Skin of body (tissue), 2 donors: ENCODE measurements around the gene OSM. TPM values are rescaled to one million over a fixed set of nuclear protein-coding genes. Genes with fewer than 3 reads are reported as not detected.
"Not testable (repeated sequence)": the region's sequence is repeated elsewhere in the genome, so short reads cannot be mapped to it uniquely, and the experiment has no call there.

Experiments used
- DNase-seq: peaks from one replicate; lab custom pipeline; 2025; lab: John Stamatoyannopoulos, UW
- total RNA-seq: library from RNA; depleted of rRNA; stranded (reverse); fragments of >200 nt; gene quantifications from one replicate; pipeline ENCODE4 v1.2.3, GENCODE V29; 2014

Gene OSM
- total RNA-seq, 1 donor from 2014 or later: 1.3 TPM

DNA sequence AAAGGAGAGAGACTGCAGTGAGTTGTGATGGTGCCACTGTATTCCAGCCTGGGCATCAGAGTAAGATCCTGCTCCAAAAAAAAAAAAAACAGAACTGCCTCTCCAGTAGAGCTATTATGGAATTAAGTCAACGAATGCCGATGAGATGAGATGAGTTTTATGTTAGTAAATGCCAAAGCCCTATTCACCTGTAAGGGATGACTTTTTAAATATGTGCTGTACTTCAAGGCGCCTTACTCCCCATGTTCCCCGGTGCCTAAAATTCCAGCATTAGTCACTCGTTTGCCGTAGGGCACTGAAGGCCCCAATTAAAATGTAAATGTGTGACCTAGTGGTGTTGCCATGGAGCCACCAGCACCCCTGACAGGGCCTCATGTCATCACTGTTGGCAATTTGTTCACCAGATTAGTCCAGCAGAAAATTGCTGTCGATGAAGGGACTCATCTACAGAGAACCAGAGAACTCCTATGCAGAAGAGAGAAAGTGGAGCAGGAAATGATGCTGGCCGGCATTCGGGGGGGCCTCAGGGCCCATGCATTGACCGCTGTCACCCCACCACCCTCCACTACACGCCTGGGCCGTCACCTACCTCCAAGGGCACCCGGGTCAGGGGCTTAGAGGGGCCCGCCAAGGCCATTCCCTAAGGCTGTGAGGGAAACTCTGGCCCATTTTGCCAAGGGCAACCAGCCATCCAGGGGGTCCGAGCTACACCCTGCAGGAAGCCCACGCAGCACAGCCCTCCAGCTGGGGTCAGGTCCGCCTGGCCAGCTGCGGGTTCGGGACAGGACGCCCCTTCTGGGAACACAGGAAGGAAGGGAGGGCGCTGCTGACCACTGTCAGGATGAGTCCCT is 37.9 kb downstream of the OSM start:
- no peak for DNase-seq

DNA sequence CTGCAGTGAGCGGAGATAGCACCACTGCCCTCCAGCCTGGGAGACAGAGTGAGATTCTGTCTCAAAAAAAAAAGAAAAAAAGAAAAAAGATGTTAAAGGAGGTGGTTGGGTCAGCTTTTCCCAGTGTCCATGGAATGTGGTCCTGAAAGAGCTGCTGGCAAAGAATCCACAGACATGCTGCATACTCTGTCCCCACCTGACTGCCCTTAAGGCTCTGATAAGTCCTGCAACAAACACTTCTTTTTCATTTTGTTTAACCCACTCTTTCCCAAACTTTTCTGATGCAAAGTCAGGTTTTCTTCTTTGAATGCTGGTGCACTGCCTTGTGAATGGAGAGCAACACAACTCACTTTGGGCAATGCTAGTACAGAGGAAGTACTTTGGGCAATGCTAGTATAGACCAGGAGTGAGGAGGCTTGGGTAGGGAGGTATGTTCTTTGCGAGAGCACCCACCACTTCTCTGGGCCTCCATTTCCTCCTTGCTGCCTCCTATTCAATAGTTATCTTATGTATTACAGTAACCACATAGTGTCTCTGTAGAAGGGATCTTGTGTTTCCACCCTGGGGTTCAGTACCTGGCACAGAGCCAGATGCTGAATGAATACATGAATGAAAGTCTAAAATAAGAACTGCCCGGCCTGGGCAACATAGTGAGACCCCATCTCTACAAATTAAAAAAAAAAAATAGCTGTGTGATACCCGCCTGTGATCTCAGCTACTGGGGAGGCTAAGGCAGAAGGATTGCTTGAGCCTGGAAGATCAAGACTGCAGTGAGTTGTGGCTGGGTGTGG is 39.0 kb downstream of the OSM start:
- DNase-seq: no peak

DNA sequence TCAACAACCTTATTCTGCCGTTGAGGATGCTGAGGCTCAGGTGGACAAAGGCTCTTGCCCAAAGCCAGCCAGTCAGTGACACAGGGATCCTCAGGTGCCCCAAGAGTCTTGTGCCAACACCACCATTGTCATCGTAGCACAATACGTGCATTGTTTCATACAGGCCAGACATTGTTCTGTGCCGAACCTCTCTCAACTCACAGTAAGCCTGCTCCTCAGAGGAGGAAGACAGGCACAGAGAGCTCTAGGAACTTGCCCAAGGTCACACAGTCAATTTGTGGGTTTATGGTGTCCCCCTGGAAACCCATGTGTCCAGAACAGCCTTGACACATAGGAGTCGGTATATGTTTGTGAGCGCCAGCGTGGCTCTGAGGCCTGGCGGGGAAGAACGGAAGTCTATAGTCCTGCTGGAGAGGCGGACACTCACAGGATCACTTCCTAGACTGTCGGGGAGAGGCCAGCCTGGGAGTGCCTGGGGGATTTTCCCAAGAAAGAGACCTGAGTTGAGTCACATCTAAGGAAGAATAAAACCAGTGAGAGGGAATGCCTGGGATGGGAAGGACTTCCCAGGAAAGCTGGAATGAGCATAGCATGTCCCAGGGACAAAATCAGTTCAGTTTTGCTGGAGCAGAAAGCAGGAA is 40.3 kb downstream of the OSM start:
- DNase-seq: no peak

DNA sequence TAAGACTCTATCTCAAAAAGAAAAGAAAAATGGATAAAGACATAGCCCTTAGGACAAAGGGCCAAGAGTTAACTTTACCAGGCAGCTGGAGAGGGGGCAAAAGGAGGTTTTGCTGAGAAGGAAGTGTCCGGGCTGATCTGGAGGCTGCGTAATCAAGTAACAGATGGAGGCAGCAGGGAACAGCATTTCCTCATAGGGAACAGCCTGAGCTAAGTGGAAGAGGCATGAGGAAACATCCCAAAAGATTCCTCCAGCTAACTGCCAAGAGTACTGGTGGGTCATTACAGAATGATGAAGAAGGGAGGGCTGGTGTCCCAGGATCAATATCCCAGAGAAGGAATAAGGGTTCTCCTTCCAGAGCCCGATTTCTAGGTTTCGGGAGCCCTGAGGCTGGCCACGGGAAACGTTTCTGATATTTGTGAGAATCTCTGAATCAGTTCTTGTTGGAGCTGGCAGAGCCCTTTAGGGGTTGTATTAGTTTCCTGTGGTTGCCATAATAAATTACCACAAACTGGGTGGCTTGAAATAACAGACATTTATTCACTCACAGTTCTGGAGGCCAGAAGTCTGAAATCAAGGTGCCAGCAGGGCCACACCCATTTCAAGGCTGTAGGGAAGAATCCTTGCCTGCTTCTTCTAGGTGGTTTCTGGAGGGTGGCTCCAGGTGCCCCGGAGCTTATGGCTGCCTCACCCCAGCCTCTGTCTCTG is 41.3 kb downstream of the OSM start:
- no peak for DNase-seq

DNA sequence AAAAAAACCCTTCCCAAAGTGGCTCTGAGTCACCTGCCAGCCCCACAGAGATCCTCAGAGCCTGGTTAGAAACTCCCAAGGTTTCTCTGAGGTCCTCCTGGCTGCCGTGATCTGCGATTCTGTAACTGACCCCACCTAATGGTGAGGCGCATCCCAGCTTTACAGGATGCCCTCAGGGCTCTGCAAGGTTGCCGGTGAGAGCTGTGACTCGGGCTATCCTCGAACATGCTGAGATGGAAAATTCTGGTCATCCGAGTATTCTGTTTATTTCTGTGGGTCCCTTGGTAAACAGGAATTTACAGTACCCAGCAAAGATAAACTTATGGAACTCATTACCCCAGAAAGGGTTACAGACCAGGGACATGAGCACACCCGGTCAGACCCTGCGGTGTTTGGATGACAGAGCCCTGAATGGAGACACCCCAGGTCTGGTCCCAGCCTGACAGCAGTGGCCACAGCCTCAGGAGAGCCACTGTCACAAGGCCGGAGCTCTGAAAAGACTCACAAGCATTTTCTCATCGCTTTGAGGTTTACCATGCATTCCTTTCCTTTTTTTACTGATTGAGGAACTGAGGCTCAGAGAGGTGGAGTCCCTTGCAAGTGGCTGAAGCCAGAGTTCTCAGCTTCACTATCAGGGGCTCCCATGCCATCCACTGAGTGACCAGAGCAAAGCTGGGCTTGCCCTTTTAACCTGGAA is 42.3 kb downstream of the OSM start:
- no peak for DNase-seq

DNA sequence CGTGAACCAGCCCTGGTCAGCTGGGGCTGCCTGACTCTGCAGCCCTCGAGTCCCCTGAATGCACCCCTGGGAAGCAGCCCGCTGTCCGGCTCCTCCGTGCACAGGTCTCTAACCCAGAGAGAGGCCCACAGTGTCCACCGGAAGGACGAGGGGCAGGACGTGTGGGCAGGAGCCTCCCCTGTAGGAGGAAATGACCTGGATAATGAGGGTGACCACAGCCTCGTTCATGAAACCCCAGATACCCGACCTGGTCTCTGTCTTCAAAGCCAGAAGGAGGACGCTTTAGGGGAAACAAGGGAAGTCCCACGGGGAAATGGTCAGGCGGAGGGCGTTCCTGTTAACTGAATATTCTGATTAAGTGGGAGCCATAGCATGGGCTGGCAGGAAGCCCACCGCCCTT is 43.3 kb downstream of the OSM start:
- no peak for DNase-seq

DNA sequence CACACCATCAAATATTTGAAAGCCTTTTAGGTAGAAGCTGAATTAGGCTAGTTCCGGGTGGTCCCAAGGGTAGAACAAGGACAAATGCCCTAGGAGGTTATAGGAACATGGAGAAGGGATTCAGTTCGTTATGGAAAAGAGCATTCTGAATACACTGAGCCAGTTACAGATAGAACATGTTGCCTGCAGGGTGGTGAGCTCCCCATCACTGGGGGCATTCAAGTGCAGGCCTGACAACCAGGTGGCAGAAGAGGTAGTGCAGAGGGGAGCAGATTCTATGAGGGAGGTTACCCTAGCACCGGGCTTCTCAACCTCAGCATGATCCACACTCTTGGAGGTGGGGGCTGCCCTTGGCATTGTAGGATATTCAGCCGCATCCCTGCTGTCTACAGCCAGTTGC is 44.3 kb downstream of the OSM start:
- DNase-seq: no peak

DNA sequence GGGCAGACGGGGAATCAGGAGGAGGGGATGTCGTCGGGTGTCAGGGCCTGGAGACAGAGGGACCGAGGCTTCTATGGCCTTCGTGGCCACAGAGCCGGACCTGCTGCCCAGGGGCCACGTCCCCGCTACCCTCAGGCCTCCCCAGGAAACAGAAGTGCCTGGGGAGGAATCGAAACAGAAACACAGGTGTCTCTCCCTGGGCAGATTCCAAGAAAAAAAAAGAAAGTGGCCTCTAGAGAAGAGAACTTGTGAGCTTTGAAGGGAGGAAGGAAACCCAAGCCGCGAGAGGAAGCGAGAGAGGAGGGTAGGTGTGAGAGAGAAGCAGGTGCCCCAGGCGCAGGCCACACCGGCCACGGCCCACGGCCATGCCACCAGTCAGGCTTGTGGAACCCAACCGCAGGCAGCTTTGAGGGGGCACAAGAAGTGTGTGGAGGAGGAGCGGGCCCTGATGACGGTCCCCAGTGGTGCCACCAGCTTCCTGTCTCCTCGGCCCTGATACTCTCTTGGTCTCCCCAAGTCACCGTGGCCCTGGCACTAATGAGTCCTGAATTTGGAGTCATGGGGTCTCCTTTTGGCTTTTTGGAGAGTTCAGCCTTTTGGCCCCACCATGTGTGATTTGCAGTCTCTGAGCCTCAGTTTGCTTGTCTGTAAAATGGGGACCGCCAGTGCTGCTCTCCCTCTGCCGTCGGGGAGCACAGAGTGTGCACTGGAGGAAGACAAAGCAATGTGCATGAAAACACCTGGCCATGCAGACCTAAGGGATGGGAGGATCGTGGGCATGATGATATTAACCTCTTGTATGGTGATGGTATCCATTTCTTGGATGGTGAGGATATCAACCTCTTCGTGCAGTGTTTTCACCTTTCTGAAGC is 45.3 kb downstream of the OSM start:
- DNase-seq: no peak

DNA sequence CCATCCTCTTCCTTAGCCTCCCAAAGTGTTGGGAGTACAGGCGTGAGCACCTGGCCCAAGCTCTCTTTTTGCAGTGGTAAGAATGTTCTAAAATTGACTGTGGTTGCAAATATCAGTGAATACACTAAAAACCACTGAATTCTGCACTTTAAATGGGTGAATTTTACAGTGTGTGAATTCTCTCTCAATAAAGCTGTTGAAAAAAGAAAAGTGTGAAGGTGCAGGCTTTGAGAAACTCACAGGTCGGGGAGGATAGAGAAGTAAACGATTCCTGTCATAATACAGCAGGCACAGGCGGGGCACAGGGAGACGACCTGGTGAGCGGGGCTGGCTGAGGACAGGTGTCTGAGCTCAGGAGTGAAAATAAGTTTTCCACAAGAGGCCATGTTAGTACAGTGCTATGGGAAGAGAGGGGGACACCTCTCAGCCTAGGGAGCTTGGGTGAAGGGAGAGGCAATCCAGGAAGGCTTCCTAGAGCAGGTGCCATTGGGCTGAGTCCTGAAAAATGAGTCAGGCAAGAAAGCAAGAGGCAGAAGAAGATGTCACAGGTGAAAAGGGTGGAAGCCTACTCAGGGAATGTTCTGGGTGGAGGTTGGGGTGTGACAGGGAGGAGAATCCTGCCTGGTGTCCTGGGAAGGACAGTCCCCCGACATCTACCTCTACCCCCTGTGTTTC is 46.2 kb downstream of the OSM start:
- no peak for DNase-seq

DNA sequence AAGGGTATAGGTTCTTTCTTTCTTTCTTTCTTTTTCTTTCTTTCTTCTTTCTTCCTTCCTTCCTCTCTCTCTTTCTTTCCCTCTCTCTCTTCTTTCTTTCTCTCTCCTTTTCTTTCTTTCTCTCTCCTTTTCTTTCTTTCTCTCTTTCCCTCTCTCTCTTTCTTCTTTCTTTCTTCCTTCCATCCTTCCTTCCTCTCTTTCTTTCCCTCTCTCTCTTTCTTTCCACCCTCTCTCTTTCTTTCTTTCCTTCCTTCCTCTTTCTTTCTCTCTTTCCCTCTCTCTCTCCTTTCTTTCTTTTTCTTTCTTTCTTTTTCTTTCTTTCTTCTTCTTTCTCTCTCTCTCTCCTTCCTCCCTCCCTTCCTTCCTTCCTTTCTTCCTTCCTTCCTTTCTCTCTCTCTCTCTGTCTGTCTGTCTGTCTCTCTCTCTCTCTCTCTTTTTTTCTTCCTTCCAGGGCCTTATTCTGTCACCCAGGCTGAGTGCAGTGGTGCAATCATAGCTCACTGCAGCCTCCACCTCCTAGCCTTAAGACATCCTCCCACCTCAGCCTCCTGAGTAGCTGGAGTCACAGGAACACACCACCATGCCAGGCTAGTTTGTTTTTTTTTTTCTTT is 46.9 kb downstream of the OSM start:
- no peak for DNase-seq

DNA sequence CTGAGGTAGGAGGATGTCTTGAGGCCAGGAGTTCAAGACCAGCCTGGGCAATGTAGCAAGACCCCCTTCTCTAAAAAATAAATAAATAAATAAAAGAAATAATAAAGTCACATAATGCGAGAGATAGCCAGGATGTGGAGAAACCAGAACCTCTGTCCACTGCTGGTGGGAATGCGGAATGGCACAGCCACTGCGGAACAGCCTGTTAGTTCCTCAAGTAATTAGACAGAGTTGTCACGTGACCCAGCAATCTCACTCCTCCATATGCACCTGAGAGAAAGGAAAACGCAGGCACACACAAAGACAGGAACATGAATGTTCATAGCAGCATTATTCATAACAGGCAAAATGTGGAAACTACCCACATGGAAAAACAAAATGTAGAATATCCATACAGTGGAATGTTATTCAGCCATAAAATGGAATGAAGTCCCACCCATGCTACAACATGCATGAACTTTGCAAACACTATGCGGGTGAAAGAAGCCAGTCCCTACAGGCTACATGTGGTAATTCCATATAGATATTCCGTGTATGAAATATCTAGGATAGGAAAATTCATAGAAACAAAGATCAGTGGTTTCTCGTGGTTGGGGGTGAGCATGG is 47.5 kb downstream of the OSM start:
- DNase-seq: peak; percentile 33

DNA sequence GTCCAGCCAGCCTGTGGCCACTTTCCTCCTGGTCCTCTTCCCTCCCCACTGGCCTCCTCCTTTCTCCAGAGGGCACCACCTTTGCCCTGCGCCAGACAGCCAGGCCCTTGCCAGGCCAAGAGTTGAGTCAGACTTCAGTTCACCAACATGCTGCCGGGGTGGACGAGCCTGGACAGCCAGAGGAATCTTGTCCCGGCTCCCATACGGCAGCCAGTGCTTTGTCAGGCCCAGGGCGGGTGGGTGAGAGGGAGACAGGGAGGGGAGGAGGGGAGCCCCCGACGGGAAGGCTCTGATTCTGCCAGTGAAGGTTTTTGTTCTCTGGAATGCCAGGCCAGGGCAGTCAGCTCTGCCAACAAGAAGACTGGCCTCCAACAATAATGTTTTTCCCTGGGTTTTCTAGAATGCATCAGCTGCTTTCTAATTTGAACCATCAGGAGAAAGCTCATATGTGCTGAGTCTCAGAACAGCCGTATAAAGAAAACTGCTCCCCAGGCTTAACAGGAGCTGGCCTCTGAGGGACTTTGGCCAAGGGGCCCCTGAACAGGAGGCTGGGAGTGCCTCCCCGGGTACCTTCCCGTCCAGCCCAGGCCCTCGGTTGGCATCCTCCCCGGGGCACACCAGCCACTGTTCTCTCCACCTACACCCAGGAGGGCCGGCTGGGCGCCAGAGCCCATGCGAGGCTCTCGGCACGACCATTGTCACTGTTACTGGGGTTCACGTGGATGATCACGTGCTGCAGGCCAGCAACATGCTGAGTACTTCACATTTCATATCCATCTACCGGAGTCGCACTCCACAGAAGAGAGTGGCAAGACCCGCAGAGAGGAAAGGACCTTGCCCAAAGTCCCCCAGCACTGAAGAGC is 48.7 kb downstream of the OSM start:
- DNase-seq: no peak

DNA sequence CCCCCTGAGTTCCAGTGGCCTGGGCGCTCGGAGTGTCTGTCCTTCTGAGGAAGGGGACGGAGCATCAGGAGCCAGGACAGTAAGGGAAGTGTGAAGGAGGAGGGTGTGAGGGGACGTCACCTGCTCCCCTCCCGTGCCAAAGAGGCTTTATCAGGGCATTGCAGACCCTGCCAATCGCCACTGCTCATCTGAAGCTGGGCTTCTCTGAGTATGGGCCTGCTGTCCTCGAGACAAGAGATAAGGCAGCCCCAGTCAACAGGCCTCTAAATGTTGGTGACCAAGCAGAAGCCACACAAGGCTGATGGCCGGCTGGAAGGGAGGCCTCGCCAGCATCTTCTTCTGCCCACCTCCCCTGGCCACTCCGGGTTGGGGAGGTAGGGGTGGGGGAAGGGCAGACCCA is 49.9 kb downstream of the OSM start:
- DNase-seq: no peak

DNA sequence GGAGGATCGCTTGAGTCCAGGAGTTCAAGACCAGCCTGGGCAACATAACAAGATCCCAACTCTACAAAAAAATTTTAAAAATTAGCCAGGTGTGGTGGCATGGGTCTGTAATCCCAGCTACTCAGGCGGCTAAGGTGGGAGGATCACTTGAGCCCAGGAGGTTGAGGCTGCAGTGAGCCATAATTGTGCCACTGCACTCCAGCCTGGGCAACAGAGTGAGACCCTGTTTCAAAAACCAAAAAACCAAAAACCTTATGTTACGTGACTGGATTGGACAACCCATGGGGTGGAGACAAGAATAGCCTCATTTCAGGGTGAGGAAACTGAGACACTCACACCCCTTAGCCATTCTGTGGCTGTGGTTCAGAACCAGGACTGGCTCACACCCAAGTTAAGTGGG is 50.4 kb downstream of the OSM start:
- DNase-seq: not testable (repeated sequence)

DNA sequence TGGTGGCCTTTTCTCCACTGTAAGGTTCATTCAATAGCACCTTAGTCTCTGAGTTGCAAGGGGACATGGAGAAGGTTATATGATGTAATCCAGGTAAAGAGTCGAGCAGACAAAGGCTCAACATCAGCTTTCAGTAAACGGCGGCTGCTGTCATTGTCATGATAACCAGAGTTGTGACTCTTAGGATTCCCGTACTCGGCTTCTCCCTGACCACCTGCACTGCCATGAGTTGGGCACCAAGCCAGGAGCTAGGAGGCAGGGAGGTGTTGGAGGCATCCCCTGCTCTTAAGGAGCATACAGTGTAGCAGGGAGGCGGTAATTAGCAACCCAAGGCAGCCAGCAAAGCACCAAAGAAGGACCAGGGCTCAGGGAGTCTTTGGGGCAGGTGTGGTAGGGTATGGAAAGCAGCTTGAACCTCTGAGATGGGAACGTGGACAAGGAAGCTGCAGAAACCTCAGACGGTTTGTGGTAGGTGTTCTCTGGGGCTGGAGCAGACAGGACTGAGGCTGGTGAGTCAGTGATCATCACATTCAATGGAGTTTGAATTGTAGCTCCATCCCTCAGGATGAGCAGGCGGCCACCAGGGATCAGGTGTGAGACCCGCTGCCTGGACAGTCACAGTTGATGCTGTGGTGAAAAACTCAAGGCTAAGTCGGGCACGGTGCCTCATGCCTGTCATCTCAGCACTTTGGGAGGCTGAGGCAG is 51.8 kb downstream of the OSM start:
- no peak for DNase-seq

DNA sequence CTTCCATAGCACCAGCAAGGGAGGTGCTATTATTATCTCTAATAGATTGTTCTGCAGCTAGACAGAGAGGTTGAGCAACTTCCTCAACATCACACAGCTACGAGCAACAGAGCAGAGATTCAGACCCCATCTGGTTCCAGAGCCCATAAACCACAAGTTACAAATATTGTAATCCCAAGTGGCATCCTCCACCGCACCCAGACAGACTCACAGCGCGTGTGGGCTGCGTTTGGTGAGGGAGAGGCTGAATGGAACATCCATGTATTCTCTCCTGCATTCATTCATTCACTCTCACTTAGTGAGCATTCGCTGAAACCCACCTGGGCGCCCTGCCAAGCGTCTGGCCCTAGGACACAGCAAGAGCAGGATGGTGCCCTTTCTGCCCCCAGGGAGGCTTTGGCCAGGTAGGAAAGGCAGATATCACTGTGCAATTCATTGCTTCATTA is 53.6 kb downstream of the OSM start:
- DNase-seq: no peak
